ENCODE measurements around the gene APOE.

DNA sequence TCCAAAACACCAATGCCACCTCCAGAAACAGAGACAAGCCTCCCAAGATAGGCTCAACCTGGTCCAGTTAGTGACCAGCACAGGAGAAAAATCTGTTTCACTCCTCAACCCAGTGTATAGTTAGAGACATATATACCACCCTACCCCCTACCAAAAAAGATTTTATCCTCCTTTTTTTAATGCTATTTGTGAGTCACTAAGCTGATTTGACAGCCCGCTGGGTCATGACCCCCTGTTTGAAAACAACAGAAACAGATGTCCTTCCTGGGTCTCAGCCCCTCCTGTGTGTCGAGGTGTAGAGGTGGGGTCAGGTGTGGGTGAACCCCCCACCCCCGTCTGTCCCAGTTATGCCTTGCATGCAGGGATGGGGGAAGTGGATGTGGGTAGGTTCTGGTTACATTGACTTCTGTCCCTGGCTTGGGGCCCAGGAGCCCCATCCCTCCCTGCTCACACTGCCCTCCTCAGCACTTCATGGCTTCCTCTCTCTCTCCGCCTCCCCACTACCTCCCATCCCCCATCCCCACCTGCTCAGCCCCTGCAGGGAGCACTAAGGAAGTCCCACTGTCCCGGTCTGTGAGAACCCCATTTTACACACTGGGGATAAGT lies 28.6 kb upstream of the APOE start:
- TF ChIP-seq, protein P1, sequence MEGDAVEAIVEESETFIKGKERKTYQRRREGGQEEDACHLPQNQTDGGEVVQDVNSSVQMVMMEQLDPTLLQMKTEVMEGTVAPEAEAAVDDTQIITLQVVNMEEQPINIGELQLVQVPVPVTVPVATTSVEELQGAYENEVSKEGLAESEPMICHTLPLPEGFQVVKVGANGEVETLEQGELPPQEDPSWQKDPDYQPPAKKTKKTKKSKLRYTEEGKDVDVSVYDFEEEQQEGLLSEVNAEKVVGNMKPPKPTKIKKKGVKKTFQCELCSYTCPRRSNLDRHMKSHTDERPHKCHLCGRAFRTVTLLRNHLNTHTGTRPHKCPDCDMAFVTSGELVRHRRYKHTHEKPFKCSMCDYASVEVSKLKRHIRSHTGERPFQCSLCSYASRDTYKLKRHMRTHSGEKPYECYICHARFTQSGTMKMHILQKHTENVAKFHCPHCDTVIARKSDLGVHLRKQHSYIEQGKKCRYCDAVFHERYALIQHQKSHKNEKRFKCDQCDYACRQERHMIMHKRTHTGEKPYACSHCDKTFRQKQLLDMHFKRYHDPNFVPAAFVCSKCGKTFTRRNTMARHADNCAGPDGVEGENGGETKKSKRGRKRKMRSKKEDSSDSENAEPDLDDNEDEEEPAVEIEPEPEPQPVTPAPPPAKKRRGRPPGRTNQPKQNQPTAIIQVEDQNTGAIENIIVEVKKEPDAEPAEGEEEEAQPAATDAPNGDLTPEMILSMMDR (IDR thresholded peaks at IDR 0.05; ENCODE audit: control extremely low read depth in 1 of 3, insufficient read depth in 1 of 3, low read depth in 1 of 3, low read length in 3 of 3), result no peak
- no peak for TF ChIP-seq FOSL1 (IDR thresholded peaks at IDR 0.05; ENCODE audit: insufficient read depth, low read depth, low read length)
- no peak for TF ChIP-seq KDM1A (IDR thresholded peaks at IDR 0.05; ENCODE audit: borderline replicate concordance, low read length)
- TF ChIP-seq POLR2A (IDR thresholded peaks at IDR 0.05; ENCODE audit: control extremely low read depth in 1 of 2, low read depth in 2 of 2, low read length in 2 of 2), result peak in 1 of 2 experiments; percentile 3; a peak in 1 of 3 replicates
- TF ChIP-seq PHF8 (conservative IDR thresholded peaks at IDR 0.05; ENCODE audit: low read depth, low read length), result no peak
- TF ChIP-seq HDAC6 (IDR thresholded peaks at IDR 0.05; ENCODE audit: low read depth, low read length), result no peak
- TF ChIP-seq EZH2 (IDR thresholded peaks at IDR 0.05; ENCODE audit: low read depth, low read length, severe bottlenecking), result no peak
- TF ChIP-seq, protein P2, sequence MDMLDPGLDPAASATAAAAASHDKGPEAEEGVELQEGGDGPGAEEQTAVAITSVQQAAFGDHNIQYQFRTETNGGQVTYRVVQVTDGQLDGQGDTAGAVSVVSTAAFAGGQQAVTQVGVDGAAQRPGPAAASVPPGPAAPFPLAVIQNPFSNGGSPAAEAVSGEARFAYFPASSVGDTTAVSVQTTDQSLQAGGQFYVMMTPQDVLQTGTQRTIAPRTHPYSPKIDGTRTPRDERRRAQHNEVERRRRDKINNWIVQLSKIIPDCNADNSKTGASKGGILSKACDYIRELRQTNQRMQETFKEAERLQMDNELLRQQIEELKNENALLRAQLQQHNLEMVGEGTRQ (IDR thresholded peaks at IDR 0.05; ENCODE audit: low read length), result no peak
- no peak for TF ChIP-seq GABPA (IDR thresholded peaks at IDR 0.05; ENCODE audit: borderline replicate concordance, insufficient read depth, low read length)

All from H1 (cell line).